ENCODE data around the gene FAM110D.

DNA sequence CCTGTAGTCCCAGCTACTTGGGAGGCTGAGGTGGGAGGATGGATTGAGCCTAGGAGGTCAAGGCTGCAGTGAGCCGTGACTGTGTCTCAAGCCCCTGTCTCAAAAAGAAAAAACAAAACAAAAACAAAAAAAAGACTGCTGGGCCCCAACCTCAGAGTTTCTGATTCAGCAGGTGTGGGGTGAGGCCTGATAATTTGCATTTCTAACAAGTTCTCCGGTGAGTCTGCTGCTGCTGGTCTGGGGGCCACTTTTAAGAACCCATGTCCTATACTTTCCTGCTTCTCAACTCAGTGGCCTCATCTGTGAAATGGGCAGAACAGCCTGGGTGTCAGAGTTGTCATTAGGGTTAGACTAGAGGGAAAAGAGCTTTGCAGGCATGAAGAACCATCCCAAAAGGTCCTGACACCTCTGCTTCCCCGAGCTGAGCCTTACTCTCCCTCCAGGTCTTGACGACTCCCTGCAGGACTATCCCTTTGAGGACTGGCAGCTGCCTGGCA lies 21.2 kb downstream of the FAM110D start:
- TF ChIP-seq, protein P1, sequence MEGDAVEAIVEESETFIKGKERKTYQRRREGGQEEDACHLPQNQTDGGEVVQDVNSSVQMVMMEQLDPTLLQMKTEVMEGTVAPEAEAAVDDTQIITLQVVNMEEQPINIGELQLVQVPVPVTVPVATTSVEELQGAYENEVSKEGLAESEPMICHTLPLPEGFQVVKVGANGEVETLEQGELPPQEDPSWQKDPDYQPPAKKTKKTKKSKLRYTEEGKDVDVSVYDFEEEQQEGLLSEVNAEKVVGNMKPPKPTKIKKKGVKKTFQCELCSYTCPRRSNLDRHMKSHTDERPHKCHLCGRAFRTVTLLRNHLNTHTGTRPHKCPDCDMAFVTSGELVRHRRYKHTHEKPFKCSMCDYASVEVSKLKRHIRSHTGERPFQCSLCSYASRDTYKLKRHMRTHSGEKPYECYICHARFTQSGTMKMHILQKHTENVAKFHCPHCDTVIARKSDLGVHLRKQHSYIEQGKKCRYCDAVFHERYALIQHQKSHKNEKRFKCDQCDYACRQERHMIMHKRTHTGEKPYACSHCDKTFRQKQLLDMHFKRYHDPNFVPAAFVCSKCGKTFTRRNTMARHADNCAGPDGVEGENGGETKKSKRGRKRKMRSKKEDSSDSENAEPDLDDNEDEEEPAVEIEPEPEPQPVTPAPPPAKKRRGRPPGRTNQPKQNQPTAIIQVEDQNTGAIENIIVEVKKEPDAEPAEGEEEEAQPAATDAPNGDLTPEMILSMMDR (IDR thresholded peaks at IDR 0.05): no peak
- TF ChIP-seq POLR2AphosphoS5 (IDR thresholded peaks at IDR 0.05) (no peak), POLR2A (IDR thresholded peaks at IDR 0.05) (no peak), EP300 (IDR thresholded peaks at IDR 0.05) (no peak)

All from suprapubic skin (tissue), 4 donors.